Skeletal muscle tissue (tissue), 4 donors: ENCODE measurements around the gene RBM19. TPM values are rescaled to one million over a fixed set of nuclear protein-coding genes. Genes with fewer than 3 reads are reported as not detected.

Experiments used
- H3K27ac ChIP-seq: one replicate; pipeline ENCODE4 v1.7.0; 2013; ENCODE audit warnings: mild to moderate bottlenecking, low read depth, low read length, inconsistent platforms
- H3K27me3 ChIP-seq, 3 donors: one replicate each; pipeline ENCODE4 v1.7.0; 2013; ENCODE audit warnings: low read length in 3 of 3; ENCODE audit not compliant: control insufficient read depth in 3 of 3, insufficient read depth in 3 of 3
- H3K36me3 ChIP-seq, 3 donors: one replicate each; pipeline ENCODE4 v1.7.0; 2013; ENCODE audit warnings: low read length in 3 of 3; ENCODE audit not compliant: control insufficient read depth in 3 of 3, insufficient read depth in 3 of 3
- H3K4me1 ChIP-seq, 3 donors: one replicate each; pipeline ENCODE4 v1.7.0; 2013; ENCODE audit warnings: low read length in 3 of 3, mild to moderate bottlenecking in 3 of 3; ENCODE audit not compliant: control insufficient read depth in 3 of 3, insufficient read depth in 3 of 3
- H3K4me3 ChIP-seq, 3 donors: one replicate each; pipeline ENCODE4 v1.7.0; 2013; ENCODE audit warnings: low read length in 3 of 3
- H3K9ac ChIP-seq, 3 donors: one replicate each; pipeline ENCODE4 v1.7.0; 2013; ENCODE audit warnings: low read length in 3 of 3, mild to moderate bottlenecking in 3 of 3, moderate library complexity in 2 of 3, low read depth in 1 of 3
- H3K9me3 ChIP-seq, 3 donors: one replicate each; pipeline ENCODE4 v1.7.0; 2013; ENCODE audit warnings: low read length in 3 of 3; ENCODE audit not compliant: control insufficient read depth in 3 of 3
- total RNA-seq: library from RNA; depleted of rRNA; stranded (reverse); fragments of >200 nt; gene quantifications from one replicate; pipeline ENCODE4 v1.2.3, GENCODE V29; 2014
- donor health status: Osteomylitis.

The RBM19 gene
- total RNA-seq, 1 donor from 2014 or later = 12.5 TPM

DNA sequence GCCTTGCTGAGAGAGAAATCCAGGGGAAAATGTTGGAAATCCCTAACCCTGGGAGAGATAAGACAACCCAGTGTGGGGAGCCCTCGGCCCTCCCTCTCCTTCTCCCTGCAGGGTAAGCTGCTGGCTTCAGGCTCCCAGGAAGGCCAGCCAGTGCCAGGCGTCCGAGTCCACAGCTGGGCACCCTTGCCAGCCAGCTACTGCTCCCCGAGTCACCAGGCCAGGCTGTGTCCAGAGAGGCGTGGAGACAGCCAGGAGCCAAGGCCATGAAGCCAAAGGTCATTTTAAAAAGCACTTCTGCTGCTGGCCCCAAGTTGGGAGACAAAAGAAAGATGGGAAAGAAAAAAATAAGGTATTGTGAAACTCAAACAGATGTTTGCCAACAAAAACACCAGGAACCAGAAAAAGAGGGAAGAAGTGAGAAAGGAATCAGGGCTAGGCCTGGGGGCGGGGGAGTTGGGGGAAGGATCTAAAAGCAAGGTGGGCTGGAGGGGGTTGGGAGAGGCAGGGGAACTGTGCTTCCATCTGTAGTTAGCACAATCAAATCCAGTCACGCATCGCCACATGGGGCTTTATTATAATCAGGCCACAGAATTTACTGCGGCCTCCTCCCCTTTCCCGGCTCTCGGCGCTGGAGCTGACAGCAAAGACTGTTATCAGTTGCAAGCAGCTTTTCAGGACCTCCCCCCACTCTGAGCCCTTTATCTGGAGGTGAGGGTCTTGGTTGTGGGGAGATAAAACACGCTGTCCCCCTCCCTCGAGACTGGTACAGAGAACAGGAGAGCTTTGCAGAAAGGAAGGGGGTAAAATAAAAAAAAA, 33.5 kb downstream of the RBM19 start:
- H3K9me3 ChIP-seq = no peaks in the 10 kb centered on the region
- H3K4me3 ChIP-seq = no peak overlapping the region
- peaks cover 22 to 45% (median 27%) of the 10 kb centered on the region in 3 donors for H3K36me3 ChIP-seq
- H3K9ac ChIP-seq = no peak overlapping the region
- H3K27ac ChIP-seq = no peak overlapping the region
- peaks cover 7 to 13% (median 7%) of the 10 kb centered on the region in 3 donors for H3K4me1 ChIP-seq
- no peaks in the 10 kb centered on the region for H3K27me3 ChIP-seq

DNA sequence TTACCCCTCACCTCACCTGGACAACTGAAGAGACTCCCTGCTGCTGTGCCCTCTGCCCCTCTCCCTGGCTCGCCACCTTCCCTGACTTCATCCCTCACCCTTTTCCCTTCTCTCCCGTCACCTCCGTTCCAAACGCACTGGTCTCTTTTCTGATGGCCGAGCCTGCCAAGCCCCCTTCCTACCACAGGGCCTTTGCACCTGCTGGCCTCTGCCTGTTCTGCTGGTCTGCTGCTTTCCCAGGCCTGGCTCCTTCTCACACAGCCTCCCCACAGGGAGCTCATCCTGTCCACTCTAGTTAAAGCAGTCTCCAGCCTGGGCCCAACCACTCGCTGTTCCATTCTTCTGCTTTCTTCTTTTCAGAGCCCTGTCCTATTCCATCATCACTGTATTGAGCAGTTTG, 34.6 kb downstream of the RBM19 start:
- Histone ChIP-seq H3K4me1 (peaks cover 7 to 13% (median 7%) of the 10 kb centered on the region in 3 donors), H3K27me3 (no peaks in the 10 kb centered on the region), H3K9ac (no peak overlapping the region), H3K4me3 (no peak overlapping the region), H3K9me3 (no peaks in the 10 kb centered on the region), H3K27ac (no peak overlapping the region), H3K36me3 (peaks cover 22 to 43% (median 23%) of the 10 kb centered on the region in 3 donors)

DNA sequence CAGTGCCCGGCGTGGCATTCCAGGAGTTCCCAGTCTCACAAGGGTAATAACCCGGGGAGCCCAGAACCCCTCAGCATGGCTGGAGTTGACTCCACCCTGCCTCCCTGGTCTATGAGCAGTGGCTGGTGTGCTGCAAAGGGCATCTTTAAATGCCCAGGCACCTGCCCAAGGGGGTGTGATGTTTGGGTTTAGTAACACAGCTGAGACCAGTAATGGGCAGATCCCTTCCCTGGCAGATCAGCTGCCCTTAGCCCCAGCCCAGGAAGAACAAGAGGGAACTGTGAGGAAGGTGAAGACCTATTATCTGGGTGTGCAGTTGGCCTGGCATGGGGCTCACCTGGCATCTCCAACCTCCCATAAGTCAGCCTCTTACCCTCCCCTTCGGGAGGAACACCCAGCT, 35.9 kb downstream of the RBM19 start:
- Histone ChIP-seq H3K4me3 (no peak overlapping the region), H3K36me3 (peaks cover 26 to 47% (median 27%) of the 10 kb centered on the region in 3 donors), H3K9ac (no peak overlapping the region), H3K9me3 (no peaks in the 10 kb centered on the region), H3K4me1 (peaks cover 7 to 13% (median 7%) of the 10 kb centered on the region in 3 donors), H3K27me3 (no peaks in the 10 kb centered on the region), H3K27ac (no peak overlapping the region)

DNA sequence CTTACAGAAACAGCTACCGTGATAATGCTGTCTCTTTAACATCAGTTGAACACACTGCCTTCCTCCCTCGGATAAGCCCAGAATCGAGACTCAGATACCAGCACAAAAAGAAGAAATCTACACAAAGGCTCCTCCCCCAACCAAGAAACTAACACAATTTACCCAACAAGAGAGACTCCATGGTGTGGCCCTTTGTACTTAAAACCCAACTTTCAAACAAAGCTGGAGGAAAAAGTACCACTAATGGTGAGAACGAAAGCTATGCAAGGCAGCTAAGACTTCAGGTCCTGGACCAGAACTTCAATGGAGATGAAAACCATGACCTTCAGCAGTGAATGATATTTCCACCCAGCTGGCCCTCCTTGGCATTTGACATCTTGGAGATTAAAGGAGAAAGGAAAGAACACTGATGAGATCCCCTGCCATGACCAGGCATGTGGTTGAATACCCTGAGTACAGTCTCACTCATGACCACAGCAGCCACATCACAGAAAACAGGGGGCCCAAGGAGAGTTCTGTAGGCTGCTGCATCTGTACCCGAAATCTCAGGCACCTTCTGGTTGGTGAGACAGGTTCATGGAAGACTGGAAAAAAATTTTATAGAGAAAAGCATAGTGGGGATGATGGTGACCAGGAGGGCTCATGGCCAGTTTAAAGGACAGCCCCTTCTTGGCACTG, 36.7 kb downstream of the RBM19 start:
- H3K4me1 ChIP-seq = peaks cover 7 to 13% (median 7%) of the 10 kb centered on the region in 3 donors

DNA sequence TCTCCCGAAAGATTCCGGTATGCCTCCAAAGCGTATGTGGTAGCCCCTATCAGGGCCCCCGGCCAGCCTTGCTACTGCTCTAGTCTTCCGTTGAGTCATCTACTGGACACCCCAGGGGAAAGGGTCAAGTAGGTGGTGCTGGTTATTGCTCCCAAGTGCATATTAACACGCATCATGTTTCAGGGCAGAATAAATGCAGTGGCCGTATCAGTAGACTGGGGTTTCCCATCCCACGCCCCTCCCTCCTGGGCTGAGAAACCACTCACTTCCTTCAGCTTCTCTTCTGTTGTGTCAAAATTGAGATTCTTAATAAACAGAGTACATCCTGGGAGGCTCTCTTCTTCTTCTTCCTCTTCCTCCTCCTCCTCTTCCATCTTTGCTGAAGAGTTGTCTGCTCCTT, 39.3 kb downstream of the RBM19 start:
- Histone ChIP-seq H3K4me1 (peaks cover 0 to 4% (median 0%) of the 10 kb centered on the region in 3 donors), H3K27me3 (no peaks in the 10 kb centered on the region), H3K27ac (no peak overlapping the region), H3K9ac (no peak overlapping the region), H3K9me3 (no peaks in the 10 kb centered on the region), H3K36me3 (peaks cover 36 to 55% (median 37%) of the 10 kb centered on the region in 3 donors), H3K4me3 (no peak overlapping the region)

More for the DNA sequence above, 36.7 kb downstream of the RBM19 start:
- Histone ChIP-seq H3K27ac (no peak overlapping the region), H3K36me3 (peaks cover 26 to 44% (median 27%) of the 10 kb centered on the region in 3 donors), H3K4me3 (no peak overlapping the region), H3K27me3 (no peaks in the 10 kb centered on the region), H3K9ac (no peak overlapping the region), H3K9me3 (no peaks in the 10 kb centered on the region)

DNA sequence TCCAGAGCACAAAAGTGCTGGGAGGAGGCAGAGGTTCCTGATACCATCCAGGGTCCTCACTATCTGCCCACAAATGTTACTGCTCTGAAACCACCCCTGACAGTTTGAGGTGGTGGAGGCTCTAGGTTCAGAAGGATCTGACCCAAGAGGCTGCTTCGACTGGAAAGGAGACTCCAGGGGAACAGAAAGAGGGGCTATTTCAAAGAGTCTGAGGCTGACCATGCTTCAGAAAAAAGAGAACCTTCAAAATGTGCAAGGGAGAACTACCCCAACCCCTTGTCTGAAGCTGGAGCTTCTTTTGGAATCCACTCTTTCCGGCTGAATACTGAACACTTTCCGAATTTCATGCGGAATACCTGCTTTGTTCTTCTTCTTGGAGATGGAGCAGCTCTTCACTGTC, 41.8 kb downstream of the RBM19 start:
- no peak overlapping the region for H3K9ac ChIP-seq
- H3K27ac ChIP-seq = no peak overlapping the region
- H3K4me3 ChIP-seq = no peak overlapping the region
- H3K9me3 ChIP-seq = no peaks in the 10 kb centered on the region
- H3K4me1 ChIP-seq = no peaks in the 10 kb centered on the region
- H3K27me3 ChIP-seq = no peaks in the 10 kb centered on the region
- peaks cover 40 to 64% (median 41%) of the 10 kb centered on the region in 3 donors for H3K36me3 ChIP-seq

DNA sequence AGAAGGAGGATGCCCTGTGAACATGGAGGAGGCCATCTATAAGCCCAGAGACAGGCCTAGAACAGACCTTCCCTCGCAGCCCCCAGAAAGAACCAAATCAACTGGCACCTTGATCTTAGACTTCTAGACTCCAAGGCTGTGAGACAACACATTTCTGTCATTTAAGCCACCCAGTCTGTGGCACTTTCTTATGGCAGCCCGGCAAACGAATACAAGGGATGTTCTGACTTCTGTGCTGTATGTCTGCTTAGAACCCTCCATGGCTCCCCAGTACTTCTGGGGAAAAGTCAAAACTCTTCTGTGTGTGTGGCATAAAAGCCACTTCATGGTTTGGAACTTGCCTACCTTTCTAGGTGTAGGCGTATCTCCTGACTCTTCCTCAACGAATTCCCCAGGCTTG, 42.9 kb downstream of the RBM19 start:
- no peaks in the 10 kb centered on the region for H3K9me3 ChIP-seq
- no peak overlapping the region for H3K4me3 ChIP-seq
- H3K9ac ChIP-seq = no peak overlapping the region
- no peaks in the 10 kb centered on the region for H3K4me1 ChIP-seq
- H3K27me3 ChIP-seq = no peaks in the 10 kb centered on the region
- peaks cover 45 to 61% (median 47%) of the 10 kb centered on the region in 3 donors for H3K36me3 ChIP-seq
- H3K27ac ChIP-seq = no peak overlapping the region

DNA sequence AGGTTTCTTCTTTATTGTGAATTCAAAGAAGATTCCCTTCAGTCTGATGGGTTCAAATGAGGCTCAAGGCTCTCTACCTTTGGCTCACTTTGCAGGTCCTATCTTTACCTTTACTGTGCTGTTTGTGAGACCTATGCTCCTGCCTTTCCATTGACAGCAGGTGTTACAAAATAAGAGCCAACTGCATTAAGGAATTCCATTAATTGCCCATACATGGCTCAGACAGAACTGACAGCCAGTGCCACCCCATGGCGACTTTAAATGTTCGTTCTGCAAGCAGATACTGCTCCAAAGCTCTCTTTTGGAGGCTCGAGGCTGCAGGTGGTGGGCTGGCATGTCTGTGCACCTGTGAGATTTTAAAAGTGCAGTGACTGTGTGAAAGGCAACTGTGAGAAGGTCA, 44.7 kb downstream of the RBM19 start:
- Histone ChIP-seq H3K9me3 (peaks cover 0 to 3% (median 0%) of the 10 kb centered on the region in 3 donors), H3K27me3 (no peaks in the 10 kb centered on the region), H3K36me3 (peaks cover 49 to 71% (median 50%) of the 10 kb centered on the region in 3 donors)

DNA sequence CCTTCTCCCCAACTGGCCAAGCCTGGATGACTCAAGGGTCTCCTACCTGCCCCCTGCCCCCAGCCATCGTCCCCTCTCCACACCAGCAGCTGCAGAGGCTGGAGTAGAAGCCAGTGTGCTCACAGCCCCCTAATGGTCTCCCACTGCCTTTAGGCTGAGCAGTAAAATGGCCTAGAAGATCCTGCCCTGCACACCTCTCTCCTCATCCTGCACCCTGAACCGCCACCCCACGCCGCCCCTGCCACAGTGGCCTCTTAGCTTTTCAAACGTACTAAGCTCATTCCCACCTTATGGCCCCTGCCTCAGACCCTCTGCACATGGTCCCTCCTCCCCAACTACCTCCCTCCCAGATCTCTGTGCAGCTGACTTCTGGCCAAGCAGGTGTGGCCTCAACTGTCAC, 46.3 kb downstream of the RBM19 start:
- Histone ChIP-seq H3K27me3 (no peaks in the 10 kb centered on the region), H3K36me3 (peaks cover 46 to 71% (median 51%) of the 10 kb centered on the region in 3 donors)

More for the DNA sequence above, 44.7 kb downstream of the RBM19 start:
- H3K9ac ChIP-seq = no peak overlapping the region
- H3K4me1 ChIP-seq = no peaks in the 10 kb centered on the region
- no peak overlapping the region for H3K4me3 ChIP-seq
- H3K27ac ChIP-seq = no peak overlapping the region

DNA sequence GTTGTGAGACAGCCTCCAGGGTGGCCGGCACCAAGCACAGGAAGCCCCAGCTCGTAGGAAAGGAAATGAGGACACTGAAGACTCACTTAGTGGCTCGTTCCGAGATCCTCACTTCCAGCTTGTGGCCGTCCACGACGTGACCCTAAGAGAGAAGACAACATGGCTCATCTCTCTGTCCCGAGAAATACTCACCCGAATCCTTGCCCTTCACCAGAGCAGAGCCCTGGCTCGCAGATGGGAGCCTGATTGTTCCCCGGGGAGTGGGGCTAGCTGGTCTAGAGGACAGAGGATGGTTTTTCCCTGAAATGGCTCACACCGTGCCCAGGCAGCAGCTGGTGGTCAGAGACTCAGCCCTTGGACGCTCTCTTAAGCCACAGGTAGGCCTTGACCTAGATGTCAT, 47.8 kb downstream of the RBM19 start:
- Histone ChIP-seq H3K4me3 (no peak overlapping the region), H3K27me3 (no peaks in the 10 kb centered on the region), H3K9me3 (peaks cover 0 to 3% (median 0%) of the 10 kb centered on the region in 3 donors), H3K27ac (no peak overlapping the region), H3K4me1 (no peaks in the 10 kb centered on the region), H3K9ac (no peak overlapping the region), H3K36me3 (peaks cover 46 to 64% (median 55%) of the 10 kb centered on the region in 3 donors)

More for the DNA sequence above, 46.3 kb downstream of the RBM19 start:
- Histone ChIP-seq H3K4me3 (no peak overlapping the region), H3K9me3 (peaks cover 0 to 3% (median 0%) of the 10 kb centered on the region in 3 donors), H3K9ac (no peak overlapping the region), H3K4me1 (no peaks in the 10 kb centered on the region), H3K27ac (no peak overlapping the region)
